GM18520 (cell line): ENCODE data around the gene SERHL2.
"Not testable (repeated sequence)": the region's sequence is repeated elsewhere in the genome, so short reads cannot be mapped to it uniquely, and the experiment has no call there.

Experiments
- ATAC-seq: cut with Tn5 transposase; IDR thresholded peaks from one replicate; pipeline ENCODE4 v1.9.1; 2021; ENCODE audit not compliant: unreplicated experiment

The SERHL2 gene

GRCh38 chr22:42571068-42571467 is 17.3 kb downstream of the SERHL2 start:
- not testable (repeated sequence) for ATAC-seq

DNA sequence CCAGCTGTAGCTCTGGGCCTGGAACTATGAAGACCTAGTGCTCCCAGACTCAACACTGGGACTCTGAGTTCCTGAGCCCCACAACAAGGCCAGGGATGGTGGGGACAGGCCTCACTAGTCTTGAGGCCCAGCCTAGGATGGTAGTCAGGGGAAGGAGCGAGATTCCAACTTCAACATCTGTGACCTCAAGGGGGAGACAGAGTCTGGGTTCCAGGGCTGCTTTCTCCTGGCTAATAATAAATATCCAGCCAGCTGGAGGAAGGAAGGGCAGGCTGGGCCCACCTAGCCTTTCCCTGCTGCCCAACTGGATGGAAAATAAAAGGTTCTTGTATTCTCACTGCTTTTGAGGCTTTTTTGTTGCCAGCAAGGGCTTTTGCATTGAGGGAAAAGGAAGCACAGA is 20.3 kb downstream of the SERHL2 start:
- not testable (repeated sequence) for ATAC-seq

GRCh38 chr22:42574468-42574867 is 20.7 kb downstream of the SERHL2 start:
- not testable (repeated sequence) for ATAC-seq

DNA sequence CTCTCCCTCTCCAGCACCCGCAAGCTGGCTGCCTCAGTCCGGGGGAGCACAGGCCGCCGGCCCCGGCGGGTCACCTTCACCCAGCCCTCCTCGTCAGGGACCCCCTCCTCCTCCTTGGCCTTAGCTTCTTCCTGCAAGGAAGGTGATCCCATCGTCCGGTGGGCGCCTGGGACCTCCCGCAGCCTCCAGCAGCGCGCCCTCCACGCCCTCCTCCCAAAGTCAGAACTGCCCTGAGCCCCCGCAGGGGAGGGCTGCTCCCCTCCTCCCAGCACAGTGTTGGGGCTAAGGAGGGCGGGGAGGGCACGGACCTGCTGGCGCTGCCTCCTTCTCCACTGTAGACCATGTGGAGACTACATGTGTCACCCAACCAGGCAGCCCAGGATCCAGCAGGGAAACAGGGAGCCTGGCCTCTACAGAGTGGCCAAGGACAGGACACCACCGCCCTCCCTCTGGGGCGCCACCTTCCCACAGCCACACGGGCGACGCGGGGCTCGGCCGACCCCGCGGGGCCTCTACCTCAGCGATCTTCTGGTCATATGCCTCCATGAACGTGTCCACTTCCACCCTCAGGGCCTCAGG is 22.3 kb downstream of the SERHL2 start:
- ATAC-seq, result not testable (repeated sequence)

DNA sequence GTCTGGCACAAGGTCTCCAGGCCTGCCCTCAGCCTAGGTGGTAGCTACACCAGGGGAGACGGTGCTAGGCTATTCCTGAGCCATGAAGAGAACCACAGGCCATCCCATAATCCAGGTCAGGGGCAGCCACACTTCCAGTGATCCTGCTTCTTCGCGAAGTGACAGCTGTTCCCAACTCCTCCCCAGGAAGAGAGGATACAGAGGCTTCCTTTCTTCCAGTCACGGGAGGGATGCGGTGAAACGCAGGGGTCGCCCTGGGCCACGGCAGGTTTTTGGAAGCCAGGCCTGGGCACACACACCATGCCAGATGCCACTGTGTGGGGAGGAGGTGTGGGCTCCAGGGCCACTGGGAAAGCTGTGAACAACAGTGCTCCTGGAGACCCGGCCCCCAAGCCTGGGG is 23.4 kb downstream of the SERHL2 start:
- ATAC-seq, result not testable (repeated sequence)

DNA sequence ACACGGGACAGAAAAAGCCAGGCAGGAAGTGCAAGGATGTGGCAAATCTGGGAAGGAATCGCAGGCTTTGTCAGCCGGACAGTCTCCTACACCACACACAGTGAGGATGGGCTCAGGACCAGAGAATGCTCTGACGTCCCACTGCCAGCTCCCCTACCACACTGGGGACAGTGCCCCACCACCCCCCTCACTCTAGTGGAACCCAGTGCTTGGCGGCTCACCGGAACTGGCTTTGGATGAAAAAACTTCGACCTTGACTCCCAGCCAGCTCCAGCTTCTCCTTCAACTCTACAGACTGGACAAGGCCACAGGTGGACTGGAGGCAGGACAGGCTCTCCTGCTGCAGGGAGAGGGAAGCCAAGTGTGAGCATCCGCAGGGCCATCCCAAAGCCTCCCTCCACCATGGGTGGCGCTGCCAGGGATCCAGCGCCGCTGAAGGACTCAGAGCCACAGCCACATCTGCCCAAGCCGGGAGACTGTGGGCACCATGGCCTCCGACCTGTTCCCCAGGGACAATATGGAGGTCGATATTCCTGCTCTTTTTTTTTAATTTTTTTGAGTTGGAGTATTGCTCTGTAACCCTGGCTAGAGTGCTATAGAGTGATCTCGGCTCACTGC is 24.0 kb downstream of the SERHL2 start:
- no peak for ATAC-seq

DNA sequence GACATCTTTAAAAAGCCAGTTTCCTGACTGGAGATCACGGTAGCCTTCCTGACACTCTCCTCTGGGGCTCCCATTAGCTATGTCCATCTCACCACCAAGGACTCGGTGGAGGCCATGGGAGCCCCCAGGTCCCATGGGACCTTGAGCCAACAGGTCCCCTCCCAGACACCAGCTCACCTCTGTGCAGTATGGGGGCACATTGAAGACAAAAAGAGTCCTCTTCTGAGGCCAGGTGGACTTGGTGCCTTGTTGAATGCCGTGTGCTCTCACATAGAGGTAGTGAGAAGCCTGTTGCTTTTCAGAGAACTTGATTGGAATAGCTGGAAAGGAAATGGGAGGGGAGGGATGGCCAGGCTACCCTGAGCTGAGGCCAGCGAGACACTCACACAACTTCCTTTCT is 26.3 kb downstream of the SERHL2 start:
- not testable (repeated sequence) for ATAC-seq

DNA sequence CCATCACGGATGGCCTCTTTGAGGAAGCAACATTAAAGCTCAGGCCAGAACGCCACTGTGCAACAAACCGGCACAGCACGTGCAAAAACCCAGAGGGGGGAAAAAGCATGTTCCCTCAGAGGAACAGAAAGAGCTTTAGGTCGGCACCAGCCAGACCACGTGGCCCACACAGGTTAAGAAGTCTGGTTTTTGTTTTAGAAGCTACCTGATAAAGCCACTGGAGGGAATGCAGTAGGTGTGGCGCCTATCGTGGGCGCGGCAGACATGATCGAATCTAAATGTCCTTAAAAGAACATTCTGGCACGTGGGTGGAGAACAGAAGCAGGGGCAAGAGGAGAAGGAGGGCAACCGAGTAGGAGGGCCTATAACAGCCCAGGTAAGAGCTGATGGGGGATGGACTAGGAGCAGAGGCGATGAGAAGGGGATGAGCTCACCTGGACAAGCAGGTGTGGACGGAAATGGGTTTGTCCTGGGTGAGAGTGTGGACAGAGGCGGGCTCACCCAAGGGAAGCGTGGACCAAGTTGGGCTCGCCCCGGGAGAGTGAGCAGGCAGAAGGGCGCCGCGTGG is 27.5 kb downstream of the SERHL2 start:
- not testable (repeated sequence) for ATAC-seq

GRCh38 chr22:42581762-42582716 is 28.3 kb downstream of the SERHL2 start:
- ATAC-seq, result no peak

DNA sequence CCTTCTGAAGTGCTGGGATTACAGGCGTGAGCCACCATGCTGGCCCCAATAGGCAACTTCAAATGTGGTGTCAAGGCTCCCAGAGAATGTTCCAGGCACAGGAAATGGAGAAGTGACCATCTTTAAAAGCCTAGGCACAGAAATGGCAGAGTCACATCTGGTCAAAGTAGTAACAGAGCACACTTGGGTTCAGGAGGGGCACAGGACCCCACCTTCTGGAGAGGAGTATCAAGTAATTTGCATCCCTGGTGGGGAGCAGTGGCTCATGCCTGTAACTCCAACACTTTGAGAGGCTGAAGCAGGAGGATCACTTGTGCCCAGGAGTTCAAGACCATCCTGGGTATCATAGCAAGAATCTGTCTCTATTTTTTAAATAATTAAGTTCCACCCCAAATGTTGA is 29.2 kb downstream of the SERHL2 start:
- no peak for ATAC-seq

DNA sequence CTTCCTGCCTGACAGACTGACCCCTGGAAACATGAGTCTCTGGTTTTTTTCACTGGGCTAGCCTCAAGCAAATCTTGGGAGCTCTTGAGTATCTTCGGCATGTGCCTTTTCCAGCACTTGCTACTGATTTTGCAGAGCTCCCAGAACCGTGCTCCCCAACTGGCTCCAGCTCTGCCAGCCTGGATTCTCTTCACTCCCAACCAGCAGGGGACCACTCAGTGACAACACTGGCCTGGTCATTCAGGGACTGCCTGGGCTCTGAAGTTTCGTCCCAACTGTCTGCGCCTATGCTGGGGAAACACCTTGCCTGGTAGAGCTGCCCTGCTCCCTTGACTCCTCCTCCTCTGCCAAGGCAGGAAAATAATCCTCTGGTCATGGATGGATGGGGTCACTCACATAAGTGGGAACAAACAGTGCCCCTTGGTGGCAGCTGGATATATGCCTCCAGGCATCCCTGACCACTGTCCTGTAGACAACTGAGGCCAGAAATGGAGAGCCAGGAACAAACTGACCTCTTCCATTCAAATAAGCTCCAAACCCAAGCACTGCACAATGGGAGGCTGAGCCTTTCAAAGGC is 30.7 kb downstream of the SERHL2 start:
- no peak for ATAC-seq

- no peak for ATAC-seq
Observed at GRCh38 chr22:42585096-42585495, 31.3 kb downstream of the SERHL2 start.

DNA sequence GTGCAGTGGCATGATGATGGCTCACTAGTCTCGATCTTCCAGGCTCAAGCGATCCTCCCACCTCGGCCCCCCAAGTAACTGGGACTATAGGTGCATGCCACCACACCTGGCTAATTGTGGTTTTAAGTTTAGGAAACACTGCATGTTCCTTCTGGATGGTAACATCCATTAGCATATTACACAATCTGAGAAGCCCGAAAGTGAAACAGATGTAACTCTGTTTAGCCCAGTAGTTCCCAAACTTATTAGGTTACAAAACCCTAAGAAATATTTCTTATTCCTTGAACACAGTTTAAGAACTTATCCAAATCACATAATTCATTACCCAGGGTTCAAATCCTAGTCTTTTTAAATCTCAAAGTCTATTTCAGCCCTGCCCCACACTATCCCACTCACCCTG is 32.6 kb downstream of the SERHL2 start:
- no peak for ATAC-seq

DNA sequence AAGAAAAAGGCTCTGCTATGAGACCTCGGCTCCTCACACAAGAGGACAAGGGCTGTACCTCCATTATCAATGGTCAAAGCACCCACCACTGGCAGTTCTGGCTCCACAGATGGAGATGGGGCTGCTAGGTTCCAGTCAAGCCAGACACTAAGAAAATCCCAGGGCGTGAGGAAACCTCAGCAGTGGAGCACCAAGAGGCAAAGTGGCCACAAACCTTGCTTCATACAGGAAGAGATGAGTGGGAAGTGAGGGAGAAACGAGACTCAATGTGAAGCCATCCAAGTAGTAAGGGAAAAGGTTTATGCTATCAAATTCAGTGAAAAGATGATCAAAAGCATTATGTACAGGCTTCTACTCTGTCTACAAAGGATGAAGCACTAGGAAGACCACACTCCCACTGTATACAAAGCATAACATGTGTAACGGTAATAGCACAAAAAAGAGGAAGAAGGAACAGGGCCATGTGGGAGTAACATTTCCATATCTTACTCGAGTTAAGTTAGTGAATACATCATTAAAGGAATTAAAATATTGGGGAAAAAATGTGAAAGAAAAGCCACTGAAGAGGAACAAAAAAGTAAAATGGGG is 33.9 kb downstream of the SERHL2 start:
- ATAC-seq, result no peak

GRCh38 chr22:42591987-42592386 is 38.2 kb downstream of the SERHL2 start:
- no peak for ATAC-seq

DNA sequence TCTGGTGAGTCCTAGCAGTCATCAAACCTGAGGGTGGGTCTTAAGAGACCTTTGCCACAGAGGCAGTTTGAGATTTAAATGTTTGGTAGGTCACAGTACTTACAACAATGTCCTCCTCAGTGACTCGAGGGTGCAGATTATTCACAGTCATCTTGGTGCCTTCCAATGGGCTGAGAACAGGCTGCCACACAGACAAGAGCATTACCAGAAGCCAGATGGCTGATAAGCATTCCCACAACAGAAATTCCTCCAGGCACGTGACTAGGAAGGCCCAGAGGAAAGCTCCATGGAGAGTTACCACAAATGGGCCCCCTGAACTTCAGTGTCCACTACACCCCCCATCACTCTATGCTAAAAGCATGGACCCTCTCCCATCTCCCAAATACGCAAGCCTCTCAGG is 41.7 kb downstream of the SERHL2 start:
- no peak for ATAC-seq

DNA sequence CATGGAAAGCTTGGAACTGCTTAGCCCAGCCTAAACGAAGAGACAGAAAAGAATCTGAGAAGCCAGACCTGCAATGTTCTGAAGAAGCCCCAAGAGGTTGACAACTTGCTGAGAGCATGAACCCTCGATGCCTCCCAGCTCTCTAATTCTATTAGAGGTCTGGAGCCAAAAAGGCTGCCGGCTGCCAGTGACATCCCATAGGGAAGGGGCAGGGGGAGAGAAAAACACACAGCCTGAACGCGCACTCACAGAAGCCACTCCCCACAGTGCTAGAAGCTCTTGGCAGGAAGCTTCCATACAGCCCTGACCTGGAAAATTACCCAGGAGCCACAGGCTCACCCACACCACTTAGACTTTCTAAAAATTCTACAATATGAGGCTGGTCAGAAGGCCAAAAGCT is 42.6 kb downstream of the SERHL2 start:
- ATAC-seq, result no peak

GRCh38 chr22:42596863-42597530 is 43.2 kb downstream of the SERHL2 start:
- no peak for ATAC-seq

DNA sequence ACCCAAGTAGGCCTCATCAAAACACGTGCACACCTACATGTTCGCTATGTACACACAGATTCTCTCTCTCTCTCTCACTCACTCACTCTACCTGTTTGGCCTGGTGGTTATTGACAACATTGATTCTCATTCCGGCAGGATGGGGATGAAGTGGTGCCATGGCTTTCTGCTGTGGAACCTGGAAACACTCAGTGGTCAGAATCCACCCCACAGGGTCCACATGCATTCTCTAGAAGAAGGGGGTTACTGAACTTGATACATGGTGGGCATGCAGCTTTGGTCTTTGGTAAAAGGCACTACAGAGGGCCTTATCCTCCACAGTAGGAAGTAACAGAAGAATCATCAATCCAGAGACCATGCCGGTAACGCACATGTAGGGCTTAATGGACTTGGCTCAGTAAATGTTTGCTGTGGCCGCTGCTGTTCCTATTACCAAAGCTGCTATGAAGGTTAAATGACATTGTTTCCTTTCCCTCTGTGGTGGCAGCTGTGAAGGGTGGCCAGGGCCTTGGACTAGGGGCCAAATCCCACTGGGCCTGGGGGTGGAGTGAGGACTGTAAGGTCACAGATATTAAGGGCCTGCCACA is 48.2 kb downstream of the SERHL2 start:
- no peak for ATAC-seq

DNA sequence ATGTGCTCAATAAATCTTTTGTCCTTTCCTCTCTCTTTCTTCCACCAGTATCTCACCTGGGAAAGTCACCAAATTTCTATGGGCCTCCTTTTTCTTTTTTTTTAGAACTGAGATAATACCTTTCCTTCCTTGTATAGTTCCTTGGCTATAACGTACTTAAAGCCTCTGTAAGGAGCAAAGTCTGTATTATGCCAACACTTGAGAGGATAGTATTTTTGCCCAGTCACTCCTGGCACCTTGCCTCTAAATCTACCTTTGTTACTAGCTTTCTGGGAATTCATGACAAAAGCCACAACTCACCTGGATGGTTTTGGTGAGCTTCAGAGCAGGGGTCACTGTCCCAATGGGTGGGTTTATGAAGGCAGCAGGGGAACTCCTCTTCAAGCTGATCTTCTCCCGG is 48.7 kb downstream of the SERHL2 start:
- ATAC-seq, result no peak
